ENCODE data around the gene CAB39.

DNA sequence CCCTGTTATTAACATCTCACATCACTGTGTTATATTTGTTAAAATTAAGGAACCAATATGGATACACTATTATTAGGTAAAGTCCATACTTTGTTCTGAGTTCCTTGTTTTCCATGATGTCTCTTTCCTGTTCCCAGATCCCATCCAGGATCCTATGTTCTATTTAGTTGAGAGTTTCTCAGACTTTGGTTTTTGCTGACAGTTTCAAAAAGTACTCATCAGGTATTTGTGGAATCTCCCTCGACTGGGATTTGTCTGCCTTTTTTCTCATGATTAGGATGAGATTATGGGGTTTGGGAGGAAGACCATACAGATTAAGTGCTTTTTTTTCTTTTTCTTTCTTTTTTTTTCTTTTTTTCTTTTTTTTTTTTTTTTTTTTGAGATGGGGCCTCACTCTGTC, 112.7 kb downstream of the CAB39 start:
- TF ChIP-seq, protein P1, sequence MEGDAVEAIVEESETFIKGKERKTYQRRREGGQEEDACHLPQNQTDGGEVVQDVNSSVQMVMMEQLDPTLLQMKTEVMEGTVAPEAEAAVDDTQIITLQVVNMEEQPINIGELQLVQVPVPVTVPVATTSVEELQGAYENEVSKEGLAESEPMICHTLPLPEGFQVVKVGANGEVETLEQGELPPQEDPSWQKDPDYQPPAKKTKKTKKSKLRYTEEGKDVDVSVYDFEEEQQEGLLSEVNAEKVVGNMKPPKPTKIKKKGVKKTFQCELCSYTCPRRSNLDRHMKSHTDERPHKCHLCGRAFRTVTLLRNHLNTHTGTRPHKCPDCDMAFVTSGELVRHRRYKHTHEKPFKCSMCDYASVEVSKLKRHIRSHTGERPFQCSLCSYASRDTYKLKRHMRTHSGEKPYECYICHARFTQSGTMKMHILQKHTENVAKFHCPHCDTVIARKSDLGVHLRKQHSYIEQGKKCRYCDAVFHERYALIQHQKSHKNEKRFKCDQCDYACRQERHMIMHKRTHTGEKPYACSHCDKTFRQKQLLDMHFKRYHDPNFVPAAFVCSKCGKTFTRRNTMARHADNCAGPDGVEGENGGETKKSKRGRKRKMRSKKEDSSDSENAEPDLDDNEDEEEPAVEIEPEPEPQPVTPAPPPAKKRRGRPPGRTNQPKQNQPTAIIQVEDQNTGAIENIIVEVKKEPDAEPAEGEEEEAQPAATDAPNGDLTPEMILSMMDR (IDR thresholded peaks at IDR 0.05; ENCODE audit: insufficient read depth, low read depth, low read length): no peak
- TF ChIP-seq EZH2 (IDR thresholded peaks at IDR 0.05; ENCODE audit: insufficient read depth, low read length): no peak
